Smooth muscle cell (in vitro differentiated cells): ENCODE results near the gene HAUS5. TPM values are rescaled to one million over a fixed set of nuclear protein-coding genes. Genes with fewer than 3 reads are reported as not detected.
"Not testable (repeated sequence)": the region's sequence is repeated elsewhere in the genome, so short reads cannot be mapped to it uniquely, and the experiment has no call there.

ENCODE experiments used
- DNase-seq: peaks from one replicate; lab custom pipeline; 2025; ENCODE audit not compliant: unreplicated experiment; lab: John Stamatoyannopoulos, UW
- H2AFZ ChIP-seq: fragments of 200-600 bp; sonication (generic); 2 replicates; pipeline ENCODE4 v1.6.0; 2016; ENCODE audit warnings: antibody characterized with exemption, low read depth, mild to moderate bottlenecking
- H3F3A ChIP-seq: fragments of 200-600 bp; sonication (generic); 2 replicates; pipeline ENCODE4 v1.6.0; 2017; ENCODE audit warnings: antibody characterized with exemption, low read depth
- H3K27ac ChIP-seq: fragments of 200-600 bp; sonication (generic); 2 replicates; pipeline ENCODE4 v1.5.1; 2016; ENCODE audit warnings: low read depth, mild to moderate bottlenecking
- H3K27me3 ChIP-seq: fragments of 200-600 bp; sonication (generic); 2 replicates; pipeline ENCODE4 v1.6.1; 2016; ENCODE audit warnings: low read depth, mild to moderate bottlenecking
- H3K36me3 ChIP-seq: fragments of 200-600 bp; sonication (generic); 2 replicates; pipeline ENCODE4 v1.5.1; 2016; ENCODE audit warnings: low read depth
- H3K4me1 ChIP-seq: fragments of 200-600 bp; sonication (generic); 2 replicates; pipeline ENCODE4 v1.5.1; 2016; ENCODE audit warnings: low read depth
- H3K4me2 ChIP-seq: fragments of 200-600 bp; sonication (generic); 2 replicates; pipeline ENCODE4 v1.6.0; 2016; ENCODE audit warnings: mild to moderate bottlenecking
- H3K4me3 ChIP-seq: fragments of 200-600 bp; sonication (generic); 2 replicates; pipeline ENCODE4 v1.5.1; 2016; ENCODE audit warnings: mild to moderate bottlenecking
- H3K79me2 ChIP-seq: fragments of 200-600 bp; sonication (generic); 2 replicates; pipeline ENCODE4 v1.6.0; 2016; ENCODE audit warnings: low read depth, mild to moderate bottlenecking
- H3K9ac ChIP-seq: fragments of 200-600 bp; sonication (generic); 2 replicates; pipeline ENCODE4 v1.6.0; 2016; ENCODE audit warnings: low read depth
- H3K9me3 ChIP-seq: fragments of 200-600 bp; sonication (generic); replicated peaks from 2 replicates; pipeline ENCODE4 v1.5.1; 2016; ENCODE audit warnings: low read depth
- H4K20me1 ChIP-seq: fragments of 200-600 bp; sonication (generic); 2 replicates; pipeline ENCODE4 v1.6.0; 2016; ENCODE audit warnings: low read depth
- CTCF ChIP-seq: fragments of 200-600 bp; sonication (generic); IDR thresholded peaks from 2 replicates; pipeline ENCODE4 v1.5.1; 2017; ENCODE audit warnings: borderline replicate concordance, mild to moderate bottlenecking, antibody characterized with exemption; ENCODE audit not compliant: insufficient read depth, poor library complexity, severe bottlenecking
- WGBS: methylation state at CpG from one replicate; pipeline ENCODE4 v1.1.7; 2016; ENCODE audit warnings: low lambda C conversion rate; 5-methylcytosine and 5-hydroxymethylcytosine counted together
- polyA plus RNA-seq: library from polyadenylated mRNA; unstranded; fragments of >200 nt; fragmentation: Nextera tagmentation; extraction: Ambion mirVana; gene quantifications from 2 replicates; pipeline ENCODE4 v1.2.1, GENCODE V29; 2016
- total RNA-seq: library from RNA; depleted of rRNA; stranded (reverse); fragments of >200 nt; gene quantifications from 2 replicates; pipeline ENCODE4 v1.2.3, GENCODE V29; 2014

Gene HAUS5
- total and polyA plus RNA-seq, 2 experiments from 2014 or later = 6.4 to 14.0 TPM

GRCh38 chr19:35585848-35586247 lies 26.7 kb upstream of the HAUS5 start, which contains the start of gene PMIS2:
Gene PMIS2, plus strand, starts transcription at chr19:35586173. Its CDS starts 87 bp downstream, at chr19:35586260.
- Histone ChIP-seq H3K27ac (no peak within 1 kb of the TSS), H3K4me1 (no peaks in the 10 kb centered on the region), H3K27me3 (peaks cover 6% of the 10 kb centered on the region), H2AFZ (no peak within 1 kb of the TSS), H3K9ac (no peak within 1 kb of the TSS), H3F3A (no peaks in the 10 kb centered on the region), H3K4me3 (no peak within 1 kb of the TSS), H3K36me3 (no peaks in the 10 kb centered on the region), H3K9me3 (no peaks in the 10 kb centered on the region), H3K4me2 (no peak within 1 kb of the TSS), H3K79me2 (no peaks in the 10 kb centered on the region), H4K20me1 (no peaks in the 10 kb centered on the region)
- WGBS = 85% methylated on average over 16 of the region's 16 CpGs
- TF ChIP-seq CTCF = no peak
- no peak for DNase-seq

GRCh38 chr19:35587321-35587720 lies 25.2 kb upstream of the HAUS5 start:
- no peaks in the 10 kb centered on the region for H4K20me1 ChIP-seq
- no peak overlapping the region for H3K4me3 ChIP-seq
- H3K4me2 ChIP-seq = no peak overlapping the region
- DNase-seq = no peak
- WGBS = 49% methylated on average over 1 of the region's 1 CpG
- peaks cover 6% of the 10 kb centered on the region for H3K27me3 ChIP-seq
- H2AFZ ChIP-seq = no peak overlapping the region
- TF ChIP-seq CTCF = no peak
- H3K79me2 ChIP-seq = no peaks in the 10 kb centered on the region
- H3K4me1 ChIP-seq = no peaks in the 10 kb centered on the region
- H3F3A ChIP-seq = no peaks in the 10 kb centered on the region
- H3K9me3 ChIP-seq = no peaks in the 10 kb centered on the region
- H3K9ac ChIP-seq = no peak overlapping the region
- H3K36me3 ChIP-seq = no peaks in the 10 kb centered on the region
- no peak overlapping the region for H3K27ac ChIP-seq

GRCh38 chr19:35590875-35591274 lies 21.7 kb upstream of the HAUS5 start:
- no peak for TF ChIP-seq CTCF

GRCh38 chr19:35592226-35592625 lies 20.3 kb upstream of the HAUS5 start:
- DNase-seq = no peak
- no peaks in the 10 kb centered on the region for H3K79me2 ChIP-seq
- H3K27me3 ChIP-seq = no peaks in the 10 kb centered on the region
- 33% methylated on average over 8 of the region's 8 CpGs for WGBS
- no peak overlapping the region for H3K27ac ChIP-seq
- H3K4me2 ChIP-seq = no peak overlapping the region
- no peaks in the 10 kb centered on the region for H3F3A ChIP-seq
- H3K4me1 ChIP-seq = no peaks in the 10 kb centered on the region
- H4K20me1 ChIP-seq = no peaks in the 10 kb centered on the region
- H3K9me3 ChIP-seq = no peaks in the 10 kb centered on the region
- no peak overlapping the region for H3K9ac ChIP-seq
- no peak overlapping the region for H3K4me3 ChIP-seq
- H3K36me3 ChIP-seq = no peaks in the 10 kb centered on the region
- TF ChIP-seq CTCF = peak; percentile 43
- no peak overlapping the region for H2AFZ ChIP-seq

More at GRCh38 chr19:35590875-35591274, 21.7 kb upstream of the HAUS5 start:
- Histone ChIP-seq H3K36me3 (no peaks in the 10 kb centered on the region), H3K4me3 (no peak overlapping the region), H3K9ac (no peak overlapping the region), H3K27ac (no peak overlapping the region), H3K27me3 (no peaks in the 10 kb centered on the region), H3K9me3 (no peaks in the 10 kb centered on the region), H3F3A (no peaks in the 10 kb centered on the region), H3K4me2 (no peak overlapping the region), H3K4me1 (no peaks in the 10 kb centered on the region), H3K79me2 (no peaks in the 10 kb centered on the region), H4K20me1 (no peaks in the 10 kb centered on the region), H2AFZ (no peak overlapping the region)
- WGBS = 94% methylated on average over 3 of the region's 3 CpGs
- DNase-seq = no peak

- H3F3A ChIP-seq, H3K79me2 ChIP-seq, H3K27ac ChIP-seq, H3K4me2 ChIP-seq, H3K4me1 ChIP-seq, H3K9ac ChIP-seq, H3K9me3 ChIP-seq, H4K20me1 ChIP-seq, H3K4me3 ChIP-seq, DNase-seq, H3K36me3 ChIP-seq, H2AFZ ChIP-seq, H3K27me3 ChIP-seq: not testable (repeated sequence)
- 86% methylated on average over 3 of the region's 3 CpGs for WGBS
Observed at GRCh38 chr19:35595026-35595425, 17.5 kb upstream of the HAUS5 start.
